Stimulated activated CD4-positive, alpha-beta T cell treated with anti-CD3 and anti-CD28 coated beads, Interleukin-1b, Interleukin-23, amount 100 ng/mL, for 48 hours (primary cell): ENCODE results near the gene RTN4.
A peak's percentile ranks its signal among the peaks of the same experiment; 100 is the strongest.
"Not testable (repeated sequence)": the region's sequence is repeated elsewhere in the genome, so short reads cannot be mapped to it uniquely, and the experiment has no call there.

Experiments
- DNase-seq: peaks from one replicate; pipeline ENCODE4 v3.0.0-alpha.2; 2020

The RTN4 gene

GRCh38 chr2:55063226-55063625 lies 13.0 kb upstream of the RTN4 start:
- DNase-seq: no peak

GRCh38 chr2:55062754-55063153 lies 12.5 kb upstream of the RTN4 start:
- no peak for DNase-seq

GRCh38 chr2:55061523-55062344 lies 11.5 kb upstream of the RTN4 start:
- no peak for DNase-seq

- DNase-seq: no peak
These were observed 9.5 kb upstream of the RTN4 start for GRCh38 chr2:55059793-55060192.

- DNase-seq: no peak
These were observed 7.2 kb upstream of the RTN4 start for GRCh38 chr2:55057474-55057873.

GRCh38 chr2:55056024-55056521 lies 5.8 kb upstream of the RTN4 start:
- no peak for DNase-seq

GRCh38 chr2:55054106-55054875 lies 4.0 kb upstream of the RTN4 start:
- DNase-seq: peak; percentile 21

GRCh38 chr2:55053225-55053624 lies 3.0 kb upstream of the RTN4 start:
- not testable (repeated sequence) for DNase-seq

- no peak for DNase-seq
These were observed 2.1 kb upstream of the RTN4 start for GRCh38 chr2:55052129-55053061.

- DNase-seq: peak; percentile 44
These were observed 995 bp upstream of the RTN4 start for GRCh38 chr2:55051026-55051866.

GRCh38 chr2:55049821-55050099 lies 491 bp downstream of the RTN4 start:
- no peak for DNase-seq

GRCh38 chr2:55049043-55049820 lies 1.0 kb downstream of the RTN4 start:
- DNase-seq: peak; percentile 62

- no peak for DNase-seq
These were observed 1.7 kb downstream of the RTN4 start for GRCh38 chr2:55048508-55049042.

- DNase-seq: no peak
These were observed 2.5 kb downstream of the RTN4 start for GRCh38 chr2:55047677-55048299.

- DNase-seq: no peak
These were observed 4.5 kb downstream of the RTN4 start for GRCh38 chr2:55045780-55046179.

GRCh38 chr2:55043841-55044240 lies 6.4 kb downstream of the RTN4 start:
- DNase-seq: no peak

GRCh38 chr2:55038428-55038827 lies 11.8 kb downstream of the RTN4 start:
- no peak for DNase-seq

GRCh38 chr2:55035716-55036115 lies 14.5 kb downstream of the RTN4 start:
- DNase-seq: no peak

- DNase-seq: no peak
These were observed 16.3 kb downstream of the RTN4 start for GRCh38 chr2:55033921-55034320.

- no peak for DNase-seq
These were observed 17.0 kb downstream of the RTN4 start for GRCh38 chr2:55033076-55033742.
